Gastrocnemius medialis (tissue), 4 donors: Measurements from ENCODE around the gene MFAP3. TPM values are rescaled to one million over a fixed set of nuclear protein-coding genes. Genes with fewer than 3 reads are reported as not detected.

Source experiments
- ATAC-seq, 2 donors: fragments of 150-250 bp; one replicate each; pipeline ENCODE4 v1.9.1; 2016
- DNase-seq, 2 donors: peaks; one replicate each; pipeline ENCODE4 v3.0.0-alpha.2; 2019
- H3K27ac ChIP-seq, 4 donors: fragments of 200-600 bp; sonication (generic); 1 replicate in 1 of 4; 2 replicates in 3 of 4; pipeline ENCODE4 v1.5.1; 2016 to 2018; ENCODE audit warnings: mild to moderate bottlenecking in 2 of 4, moderate library complexity in 1 of 4
- H3K27me3 ChIP-seq, 3 donors: fragments of 200-600 bp; sonication (generic) in 2 of 3; 1 replicate in 1 of 3; 2 replicates in 2 of 3; pipeline versions ENCODE4 v1.5.1 to v1.6.0; 2016 to 2019; ENCODE audit warnings: mild to moderate bottlenecking in 1 of 3, moderate library complexity in 1 of 3
- H3K36me3 ChIP-seq, 2 donors: fragments of 200-600 bp; sonication (generic) in 1 of 2; one replicate each; pipeline ENCODE4 v1.5.1; 2017 to 2018
- H3K4me1 ChIP-seq, 2 donors: fragments of 200-600 bp; sonication (generic) in 1 of 2; one replicate each; pipeline ENCODE4 v1.5.1; 2016 to 2017; ENCODE audit warnings: mild to moderate bottlenecking in 2 of 2
- H3K4me3 ChIP-seq, 4 donors: fragments of 200-600 bp; sonication (generic) in 3 of 4; 1 replicate in 1 of 4; 2 replicates in 3 of 4; pipeline ENCODE4 v1.5.1; 2016 to 2019; ENCODE audit warnings: mild to moderate bottlenecking in 2 of 4
- H3K9me3 ChIP-seq, 3 donors: fragments of 200-600 bp; sonication (generic) in 2 of 3; 1 replicate in 1 of 3; 2 replicates in 2 of 3; pipeline ENCODE4 v1.5.1; 2016 to 2019
- CTCF ChIP-seq, 5 experiments: fragments of 450-650 bp in 3 of 5; fragments of 200-600 bp in 2 of 5; sonication (generic) in 2 of 5; IDR thresholded peaks in 4 of 5; conservative IDR thresholded peaks in 1 of 5; 1 replicate in 4 of 5; 2 replicates in 1 of 5; pipeline ENCODE4 v1.5.1; 2016 to 2019; ENCODE audit warnings: antibody characterized with exemption in 5 of 5, mild to moderate bottlenecking in 3 of 5, moderate library complexity in 3 of 5
- POLR2A ChIP-seq, 2 donors: fragments of 450-650 bp; IDR thresholded peaks; one replicate each; pipeline ENCODE4 v1.6.1; 2017; ENCODE audit warnings: antibody characterized with exemption in 2 of 2, mild to moderate bottlenecking in 2 of 2, moderate library complexity in 2 of 2
- in situ Hi-C, 4 donors: fragments of 200-750 bp; cut with MboI; loops; one replicate each; pipeline versions ENCODE4 v1.15.0 to v1.8.0; 2017; ENCODE audit warnings: low sequenced_read_pairs in 4 of 4
- intact Hi-C: fragments of 100-400 bp; cut with DNase I; formaldehyde crosslinking; loops from one replicate; pipeline ENCODE4 v1.15.1; 2023; ENCODE audit warnings: low total_unique reads
- total RNA-seq, 4 donors: library from RNA; depleted of rRNA; stranded (reverse); fragments of >200 nt; gene quantifications; one replicate each; pipeline versions ENCODE4 v1.1.0 to v1.2.3, GENCODE V29; 2016

The MFAP3 gene
- total RNA-seq, 4 donors from 2014 or later: 25.4 to 80.5 (median 28.7) TPM

DNA sequence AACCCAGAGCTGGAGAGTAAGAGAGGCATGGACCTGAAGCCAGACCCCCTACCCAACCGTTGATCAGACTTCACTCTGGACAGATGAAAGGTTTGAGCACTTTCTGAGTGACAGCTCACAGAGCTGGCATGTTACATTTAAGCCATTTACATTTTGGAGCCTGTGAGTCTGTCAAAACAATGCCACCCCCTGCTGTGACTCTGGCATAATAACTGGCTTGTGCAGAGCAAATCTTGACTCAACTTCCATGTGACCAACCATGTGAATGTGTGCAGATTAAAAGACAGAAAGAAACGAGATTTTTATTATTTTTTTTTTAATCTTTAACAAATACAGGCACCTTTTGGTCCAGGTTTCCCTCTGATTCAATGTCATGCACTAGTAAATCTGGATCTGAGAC, 48.5 kb downstream of the MFAP3 start:
- H3K4me3 ChIP-seq: no peak overlapping the region
- peaks cover 2 to 5% of the 10 kb centered on the region in 2 donors for H3K4me1 ChIP-seq
- in situ Hi-C loops: no loop called here
- DNase-seq (no peak), ATAC-seq (no peak)
- H3K36me3 ChIP-seq: no peaks in the 10 kb centered on the region
- intact Hi-C loops: no loop called here
- H3K27me3 ChIP-seq: no peaks in the 10 kb centered on the region
- no peak overlapping the region for H3K27ac ChIP-seq
- TF ChIP-seq CTCF (IDR thresholded peaks at IDR 0.05 in 4 of 5, conservative IDR thresholded peaks at IDR 0.05 in 1 of 5) (no peak), POLR2A (IDR thresholded peaks at IDR 0.05) (no peak)
- no peaks in the 10 kb centered on the region for H3K9me3 ChIP-seq

- intact Hi-C loops: no loop called here
- H3K27me3 ChIP-seq: no peaks in the 10 kb centered on the region
- no peaks in the 10 kb centered on the region for H3K9me3 ChIP-seq
- no peak overlapping the region for H3K27ac ChIP-seq
- ATAC-seq (no peak), DNase-seq (no peak)
- no peak for TF ChIP-seq CTCF (IDR thresholded peaks at IDR 0.05 in 4 of 5, conservative IDR thresholded peaks at IDR 0.05 in 1 of 5)
- no peak for TF ChIP-seq POLR2A (IDR thresholded peaks at IDR 0.05)
- H3K4me1 ChIP-seq: peaks cover 10 to 14% of the 10 kb centered on the region in 2 donors
- no peak overlapping the region for H3K4me3 ChIP-seq
- no peaks in the 10 kb centered on the region for H3K36me3 ChIP-seq
- in situ Hi-C loops: no loop called here
These were observed 50.0 kb downstream of the MFAP3 start for GRCh38 chr5:154088801-154089200.

GRCh38 chr5:154090656-154091055, 51.9 kb downstream of the MFAP3 start:
- peaks cover 10 to 14% of the 10 kb centered on the region in 2 donors for H3K4me1 ChIP-seq
- intact Hi-C loops: no loop called here

GRCh38 chr5:154092356-154093141, 53.8 kb downstream of the MFAP3 start:
- H3K27me3 ChIP-seq: no peaks in the 10 kb centered on the region
- intact Hi-C loops: no loop called here
- no peak overlapping the region for H3K4me3 ChIP-seq
- H3K27ac ChIP-seq: no peak overlapping the region
- in situ Hi-C loops: no loop called here
- no peaks in the 10 kb centered on the region for H3K9me3 ChIP-seq
- peaks cover 10 to 14% of the 10 kb centered on the region in 2 donors for H3K4me1 ChIP-seq
- TF ChIP-seq POLR2A (IDR thresholded peaks at IDR 0.05) (no peak), CTCF (IDR thresholded peaks at IDR 0.05 in 4 of 5, conservative IDR thresholded peaks at IDR 0.05 in 1 of 5) (no peak)
- no peaks in the 10 kb centered on the region for H3K36me3 ChIP-seq
- ATAC-seq (no peak), DNase-seq (no peak)

More at GRCh38 chr5:154090656-154091055, 51.9 kb downstream of the MFAP3 start:
- no peak for TF ChIP-seq CTCF (IDR thresholded peaks at IDR 0.05 in 4 of 5, conservative IDR thresholded peaks at IDR 0.05 in 1 of 5)
- no peak for TF ChIP-seq POLR2A (IDR thresholded peaks at IDR 0.05)
- Histone ChIP-seq H3K27me3 (no peaks in the 10 kb centered on the region), H3K27ac (no peak overlapping the region), H3K36me3 (no peaks in the 10 kb centered on the region), H3K4me3 (no peak overlapping the region), H3K9me3 (no peaks in the 10 kb centered on the region)
- in situ Hi-C loops: no loop called here
- no peak for DNase-seq
- ATAC-seq: no peak
